HCT116 (cell line): ENCODE measurements around the gene MVB12A.
A peak's percentile ranks its signal among the peaks of the same experiment; 100 is the strongest.

Experiments used
- CTCF ChIP-seq, 3 experiments: fragments of 200-600 bp in 1 of 3; sonication (generic) in 1 of 3; IDR thresholded peaks in 2 of 3; conservative IDR thresholded peaks in 1 of 3; 2 replicates each; pipeline ENCODE4 v1.5.1; 2012 to 2017; ENCODE audit warnings: low read depth in 2 of 3, low read length in 2 of 3, antibody characterized with exemption in 1 of 3, borderline replicate concordance in 1 of 3, control low read depth in 1 of 3, mild to moderate bottlenecking in 1 of 3, mixed read lengths in 1 of 3, mixed run types in 1 of 3, moderate library complexity in 1 of 3; ENCODE audit not compliant: insufficient read depth in 1 of 3
- EGR1 ChIP-seq: IDR thresholded peaks from 2 replicates; pipeline ENCODE4 v1.6.1; 2012; ENCODE audit warnings: low read depth
- EZH2phosphoT487 ChIP-seq: fragments of 200-600 bp; IDR thresholded peaks from 2 replicates; pipeline ENCODE4 v1.6.1; 2018; ENCODE audit warnings: antibody characterized with exemption, borderline replicate concordance
- POLR2AphosphoS5 ChIP-seq: IDR thresholded peaks from 2 replicates; pipeline ENCODE4 v1.6.1; 2011; ENCODE audit warnings: mild to moderate bottlenecking, low read depth, low read length, moderate library complexity
- RAD21 ChIP-seq: IDR thresholded peaks from 2 replicates; pipeline ENCODE4 v1.6.1; 2012; ENCODE audit warnings: low read depth, mild to moderate bottlenecking
- SP1 ChIP-seq: IDR thresholded peaks from 2 replicates; pipeline ENCODE4 v1.6.1; 2012; ENCODE audit warnings: low read depth
- SRF ChIP-seq: IDR thresholded peaks from 2 replicates; pipeline ENCODE4 v1.6.1; 2012; ENCODE audit warnings: low read depth

DNA sequence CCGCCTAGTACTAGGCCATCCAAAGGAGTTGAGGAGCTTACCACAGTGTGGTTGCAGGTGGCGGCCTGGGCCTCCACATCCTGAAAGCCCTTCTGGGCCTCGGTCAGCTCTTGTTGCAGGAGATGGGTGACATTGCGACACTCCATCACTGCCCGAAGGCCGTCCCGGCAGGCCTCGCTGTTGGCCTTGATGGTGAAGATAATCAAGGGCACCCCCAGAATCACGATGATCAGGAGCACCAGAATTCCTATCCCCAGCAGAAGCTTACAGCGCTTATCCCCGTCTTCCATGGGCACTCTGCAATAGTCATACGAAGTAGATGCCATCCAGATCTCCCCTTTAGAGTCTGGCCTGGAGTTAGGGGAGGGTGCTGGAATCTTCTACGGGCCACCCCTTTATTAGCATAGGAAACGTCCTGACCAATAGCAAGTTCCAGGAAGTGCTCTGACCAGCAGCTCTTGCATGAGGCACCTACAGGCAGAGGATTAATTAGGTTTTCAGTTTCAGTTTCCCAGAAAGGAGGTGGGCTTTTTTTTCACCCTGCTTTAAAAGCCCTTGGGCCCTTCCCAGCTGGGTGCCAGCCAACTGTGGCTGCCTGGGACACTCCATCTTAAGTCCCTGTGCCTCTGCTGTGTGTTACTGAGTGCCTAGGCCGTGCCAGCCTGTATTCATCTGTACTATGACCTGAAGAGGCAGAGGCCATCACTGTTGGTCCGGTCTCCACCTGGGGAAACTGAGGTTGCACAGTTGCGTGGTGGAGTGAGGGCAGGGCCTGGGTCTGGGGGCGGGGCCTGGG, 14.4 kb upstream of the MVB12A start, which contains the start of gene BST2:
- TF ChIP-seq POLR2AphosphoS5 (no peak; the same call in 1 of the 2 replicates), EZH2phosphoT487 (no peak), EGR1 (no peak), CTCF (IDR thresholded peaks at IDR 0.05 in 2 of 3, conservative IDR thresholded peaks at IDR 0.05 in 1 of 3; ENCODE audit: borderline replicate concordance in 1 of 3, insufficient read depth in 1 of 3, low read depth in 2 of 3, low read length in 2 of 3) (no peak), RAD21 (no peak), SP1 (peak; percentile 54), SRF (no peak)
